Measurements from ENCODE around the gene CACUL1.

- TF ChIP-seq, protein P1, sequence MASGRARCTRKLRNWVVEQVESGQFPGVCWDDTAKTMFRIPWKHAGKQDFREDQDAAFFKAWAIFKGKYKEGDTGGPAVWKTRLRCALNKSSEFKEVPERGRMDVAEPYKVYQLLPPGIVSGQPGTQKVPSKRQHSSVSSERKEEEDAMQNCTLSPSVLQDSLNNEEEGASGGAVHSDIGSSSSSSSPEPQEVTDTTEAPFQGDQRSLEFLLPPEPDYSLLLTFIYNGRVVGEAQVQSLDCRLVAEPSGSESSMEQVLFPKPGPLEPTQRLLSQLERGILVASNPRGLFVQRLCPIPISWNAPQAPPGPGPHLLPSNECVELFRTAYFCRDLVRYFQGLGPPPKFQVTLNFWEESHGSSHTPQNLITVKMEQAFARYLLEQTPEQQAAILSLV (tag; IDR thresholded peaks at IDR 0.05): no peak
- TF ChIP-seq SETDB1 (IDR thresholded peaks at IDR 0.05; ENCODE audit: low read length) (no peak), ZSCAN29 (IDR thresholded peaks at IDR 0.05) (no peak), RAD21 (CRISPR knock-in tag; conservative IDR thresholded peaks at IDR 0.05 in 1 of 2, IDR thresholded peaks at IDR 0.05 in 1 of 2) (no peak), TEAD4 (IDR thresholded peaks at IDR 0.05; ENCODE audit: low read length) (no peak), TEAD4 (CRISPR knock-in tag; IDR thresholded peaks at IDR 0.05; ENCODE audit: borderline replicate concordance) (no peak)
- TF ChIP-seq, protein P2, sequence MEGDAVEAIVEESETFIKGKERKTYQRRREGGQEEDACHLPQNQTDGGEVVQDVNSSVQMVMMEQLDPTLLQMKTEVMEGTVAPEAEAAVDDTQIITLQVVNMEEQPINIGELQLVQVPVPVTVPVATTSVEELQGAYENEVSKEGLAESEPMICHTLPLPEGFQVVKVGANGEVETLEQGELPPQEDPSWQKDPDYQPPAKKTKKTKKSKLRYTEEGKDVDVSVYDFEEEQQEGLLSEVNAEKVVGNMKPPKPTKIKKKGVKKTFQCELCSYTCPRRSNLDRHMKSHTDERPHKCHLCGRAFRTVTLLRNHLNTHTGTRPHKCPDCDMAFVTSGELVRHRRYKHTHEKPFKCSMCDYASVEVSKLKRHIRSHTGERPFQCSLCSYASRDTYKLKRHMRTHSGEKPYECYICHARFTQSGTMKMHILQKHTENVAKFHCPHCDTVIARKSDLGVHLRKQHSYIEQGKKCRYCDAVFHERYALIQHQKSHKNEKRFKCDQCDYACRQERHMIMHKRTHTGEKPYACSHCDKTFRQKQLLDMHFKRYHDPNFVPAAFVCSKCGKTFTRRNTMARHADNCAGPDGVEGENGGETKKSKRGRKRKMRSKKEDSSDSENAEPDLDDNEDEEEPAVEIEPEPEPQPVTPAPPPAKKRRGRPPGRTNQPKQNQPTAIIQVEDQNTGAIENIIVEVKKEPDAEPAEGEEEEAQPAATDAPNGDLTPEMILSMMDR (IDR thresholded peaks at IDR 0.05 in 2 of 3, conservative IDR thresholded peaks at IDR 0.05 in 1 of 3; ENCODE audit: insufficient read depth in 2 of 3, low read depth in 1 of 3, low read length in 3 of 3): no peak
These were observed 61.9 kb downstream of the CACUL1 start for GRCh38 chr10:118692872-118693271.

All from K562 (cell line).